Measurements from ENCODE around the gene ASTL.

Gene ASTL

GRCh38 chr2:96124406-96125265, 13.7 kb downstream of the ASTL start:
- DNase-seq, result no peak

- DNase-seq, result no peak
These were observed 14.4 kb downstream of the ASTL start for GRCh38 chr2:96123936-96124335.

- no peak for DNase-seq
These were observed 15.0 kb downstream of the ASTL start for GRCh38 chr2:96123290-96123689.

- DNase-seq, result no peak
These were observed 15.9 kb downstream of the ASTL start for GRCh38 chr2:96122391-96122790.

- DNase-seq, result no peak
These were observed 16.9 kb downstream of the ASTL start for GRCh38 chr2:96121414-96121813.

- no peak for DNase-seq
These were observed 17.3 kb downstream of the ASTL start for GRCh38 chr2:96120991-96121390.

- no peak for DNase-seq
These were observed 18.1 kb downstream of the ASTL start for GRCh38 chr2:96120091-96120720.

GRCh38 chr2:96119389-96119751, 18.9 kb downstream of the ASTL start:
- no peak for DNase-seq

GRCh38 chr2:96118698-96119388, 19.5 kb downstream of the ASTL start:
- DNase-seq, result no peak

GRCh38 chr2:96117701-96118588, 20.4 kb downstream of the ASTL start:
- no peak for DNase-seq

GRCh38 chr2:96116879-96117533, 21.3 kb downstream of the ASTL start:
- peak; percentile 43 for DNase-seq

- peak; percentile 65 for DNase-seq
These were observed 21.9 kb downstream of the ASTL start, which contains the start of gene ADRA2B for GRCh38 chr2:96116424-96116878. ADRA2B (minus strand) TSS chr2:96116571; CDS start chr2:96116149, 422 bp downstream.

- no peak for DNase-seq
These were observed 22.5 kb downstream of the ASTL start for GRCh38 chr2:96115631-96116423.

GRCh38 chr2:96114903-96115581, 23.3 kb downstream of the ASTL start:
- no peak for DNase-seq

GRCh38 chr2:96114546-96114902, 23.8 kb downstream of the ASTL start:
- DNase-seq, result no peak

- no peak for DNase-seq
These were observed 24.4 kb downstream of the ASTL start for GRCh38 chr2:96113951-96114350.

GRCh38 chr2:96113367-96113677, 25.0 kb downstream of the ASTL start:
- no peak for DNase-seq

GRCh38 chr2:96112501-96113366, 25.6 kb downstream of the ASTL start:
- no peak for DNase-seq

- no peak for DNase-seq
These were observed 26.3 kb downstream of the ASTL start for GRCh38 chr2:96111823-96112500.

Measured in activated gamma-delta T cell treated with Interleukin-2 at 50 U/mL for 16 hours (primary cell).